ENCODE data around the gene OR52L1.

GRCh38 chr11:5992150-5992549, 5.4 kb upstream of the OR52L1 start:
- TF ChIP-seq POLR2AphosphoS5 (IDR thresholded peaks at IDR 0.05; ENCODE audit: low read depth, low read length) (no peak), POLR2A (IDR thresholded peaks at IDR 0.05; ENCODE audit: low read depth, low read length) (no peak)

Data from GM12892 (cell line).